H1 (cell line): ENCODE measurements around the gene SBK1. TPM values are rescaled to one million over a fixed set of nuclear protein-coding genes. Genes with fewer than 3 reads are reported as not detected.

ENCODE experiments used
- CTCF ChIA-PET: fragments of 300-600 bp; sonication (Branson Sonifier 250); formaldehyde crosslinking; loops from one replicate; lab custom pipeline; 2021; ENCODE audit not compliant: partially characterized antibody; lab: Charles Lee
- POLR2A ChIA-PET: fragments of 300-600 bp; sonication (Branson Sonifier 250); formaldehyde crosslinking; loops from one replicate; lab custom pipeline; 2021; ENCODE audit warnings: inconsistent platforms; ENCODE audit not compliant: partially characterized antibody; lab: Charles Lee
- DNase-seq, 2 experiments: peaks; one replicate each; pipeline versions ENCODE4 v3.0.0 to v3.0.0-alpha.2; 2010 to 2022; ENCODE audit warnings: low spot score in 2 of 2, low read depth in 1 of 2, mixed read lengths in 1 of 2
- FAIRE-seq: peaks from 2 replicates; lab custom pipeline; 2011; peaks lifted over from hg19 to GRCh38; lab: Jason Lieb, UNC
- H2AFZ ChIP-seq: 2 replicates; pipeline ENCODE4 v1.8.1; 2012; ENCODE audit warnings: low read length, inconsistent platforms
- H2AK5ac ChIP-seq: 2 replicates; pipeline ENCODE4 v1.6.1; 2013; ENCODE audit warnings: low read depth, low read length
- H2BK120ac ChIP-seq: replicated peaks from 2 replicates; pipeline ENCODE3; 2013; ENCODE audit warnings: low read depth, low read length, inconsistent platforms
- H2BK12ac ChIP-seq: 2 replicates; pipeline ENCODE4 v1.6.1; 2013; ENCODE audit warnings: low read depth, low read length
- H2BK15ac ChIP-seq: 2 replicates; pipeline ENCODE4 v1.6.1; 2013; ENCODE audit warnings: low read length
- H2BK20ac ChIP-seq: 2 replicates; pipeline ENCODE4 v1.6.1; 2013; ENCODE audit warnings: low read length
- H2BK5ac ChIP-seq: 2 replicates; pipeline ENCODE4 v1.6.1; 2013; ENCODE audit warnings: low read depth, low read length
- H3K14ac ChIP-seq: 2 replicates; pipeline ENCODE4 v1.6.1; 2013; ENCODE audit warnings: inconsistent platforms; ENCODE audit not compliant: insufficient read length
- H3K18ac ChIP-seq: 2 replicates; pipeline ENCODE4 v1.6.1; 2013; ENCODE audit warnings: low read length; ENCODE audit errors: extremely low read depth
- H3K23ac ChIP-seq: 2 replicates; pipeline ENCODE4 v1.6.1; 2013; ENCODE audit warnings: inconsistent platforms; ENCODE audit not compliant: insufficient read length
- H3K23me2 ChIP-seq: 2 replicates; pipeline ENCODE4 v1.6.1; 2013; ENCODE audit warnings: low read depth, low read length
- H3K27ac ChIP-seq: 2 replicates; pipeline ENCODE4 v1.6.1; 2011; ENCODE audit warnings: low read depth, low read length, inconsistent platforms
- H3K27me3 ChIP-seq, 4 experiments: replicated peaks in 1 of 4; 1 replicate in 1 of 4; 2 replicates in 3 of 4; pipeline versions ENCODE4 v1.6.1 to v1.8.1; 2011 to 2013; ENCODE audit warnings: low read length in 3 of 4, mild to moderate bottlenecking in 3 of 4, inconsistent platforms in 2 of 4, mixed read lengths in 2 of 4, moderate library complexity in 1 of 4; ENCODE audit not compliant: control insufficient read depth in 3 of 4, insufficient read depth in 3 of 4; ENCODE audit errors: extremely low read depth in 1 of 4
- H3K36me3 ChIP-seq, 4 experiments: 2 replicates each; pipeline versions ENCODE4 v1.6.1 to v1.8.1; 2011 to 2013; ENCODE audit warnings: mild to moderate bottlenecking in 4 of 4, low read length in 3 of 4, moderate library complexity in 2 of 4, control low read depth in 1 of 4, inconsistent platforms in 1 of 4; ENCODE audit not compliant: insufficient read depth in 4 of 4, control insufficient read depth in 2 of 4
- H3K4ac ChIP-seq: replicated peaks from 2 replicates; pipeline ENCODE3; 2013; ENCODE audit warnings: low read length, low read depth, mixed read lengths, inconsistent platforms; ENCODE audit not compliant: insufficient read length
- H3K4me1 ChIP-seq, 4 experiments: replicated peaks in 1 of 4; 1 replicate in 1 of 4; 2 replicates in 3 of 4; pipeline versions ENCODE4 v1.6.1 to v1.8.1; 2011 to 2013; ENCODE audit warnings: low read length in 3 of 4, inconsistent platforms in 2 of 4, mixed read lengths in 1 of 4; ENCODE audit not compliant: insufficient read depth in 4 of 4, control insufficient read depth in 3 of 4
- H3K4me2 ChIP-seq, 2 experiments: 2 replicates each; pipeline versions ENCODE4 v1.6.1 to v1.8.1; 2011 to 2013; ENCODE audit warnings: low read depth in 2 of 2, low read length in 2 of 2, control low read depth in 1 of 2, inconsistent platforms in 1 of 2, mild to moderate bottlenecking in 1 of 2; ENCODE audit not compliant: insufficient read depth in 1 of 2
- H3K4me3 ChIP-seq, 4 experiments: fragments of 200-600, 300-600 bp in 1 of 4; sonication (generic), shearing (Covaris generic), sonication (Bioruptor Twin) in 1 of 4; 2 replicates each; pipeline versions ENCODE4 v1.5.1 to v1.8.1; 2011 to 2016; ENCODE audit warnings: low read length in 4 of 4, low read depth in 3 of 4, control low read depth in 2 of 4, inconsistent platforms in 2 of 4, mild to moderate bottlenecking in 2 of 4, mixed read lengths in 1 of 4, moderate library complexity in 1 of 4; ENCODE audit not compliant: insufficient read depth in 2 of 4; ENCODE audit errors: extremely low read depth in 1 of 4
- H3K56ac ChIP-seq: replicated peaks from 2 replicates; pipeline ENCODE3; 2013; ENCODE audit warnings: low read depth, mild to moderate bottlenecking, mixed read lengths, low read length, inconsistent platforms; ENCODE audit not compliant: insufficient read length
- H3K79me1 ChIP-seq: 2 replicates; pipeline ENCODE4 v1.6.1; 2013; ENCODE audit warnings: low read depth, low read length, control low read depth
- H3K79me2 ChIP-seq, 2 experiments: 2 replicates each; pipeline versions ENCODE4 v1.6.1 to v1.8.1; 2012 to 2013; ENCODE audit warnings: low read length in 2 of 2, mild to moderate bottlenecking in 2 of 2, inconsistent platforms in 1 of 2; ENCODE audit not compliant: insufficient read depth in 2 of 2, control insufficient read depth in 1 of 2
- H3K9ac ChIP-seq, 4 experiments: replicated peaks in 1 of 4; 1 replicate in 1 of 4; 2 replicates in 3 of 4; pipeline versions ENCODE4 v1.6.1 to v1.8.1; 2011 to 2013; ENCODE audit warnings: low read depth in 3 of 4, low read length in 3 of 4, control low read depth in 2 of 4, mild to moderate bottlenecking in 2 of 4, moderate library complexity in 2 of 4, inconsistent platforms in 1 of 4; ENCODE audit errors: extremely low read depth in 1 of 4
- H3K9me3 ChIP-seq, 2 experiments: 2 replicates each; pipeline versions ENCODE4 v1.6.1 to v1.8.1; 2012 to 2013; ENCODE audit warnings: mild to moderate bottlenecking in 2 of 2, moderate library complexity in 2 of 2, control low read depth in 1 of 2, inconsistent platforms in 1 of 2, low read depth in 1 of 2, low read length in 1 of 2, mixed read lengths in 1 of 2; ENCODE audit not compliant: insufficient read depth in 2 of 2
- H4K20me1 ChIP-seq, 2 experiments: replicated peaks in 1 of 2; 2 replicates each; pipeline versions ENCODE3 to v1.8.1; 2011 to 2013; ENCODE audit warnings: inconsistent platforms in 2 of 2, low read length in 2 of 2, mild to moderate bottlenecking in 1 of 2; ENCODE audit not compliant: insufficient read depth in 2 of 2, control insufficient read depth in 1 of 2
- H4K5ac ChIP-seq: 2 replicates; pipeline ENCODE4 v1.6.1; 2013; ENCODE audit warnings: low read length, low read depth, mixed read lengths, inconsistent platforms; ENCODE audit not compliant: insufficient read length
- H4K8ac ChIP-seq: 2 replicates; pipeline ENCODE4 v1.8.0; 2013; ENCODE audit warnings: mild to moderate bottlenecking, moderate library complexity, low read length, inconsistent platforms; ENCODE audit not compliant: insufficient read depth; ENCODE audit errors: extremely low read depth
- H4K91ac ChIP-seq: replicated peaks from 2 replicates; pipeline ENCODE3; 2013; ENCODE audit warnings: low read length, mixed read lengths, inconsistent platforms; ENCODE audit not compliant: insufficient read length
- CHD2 ChIP-seq: IDR thresholded peaks from 2 replicates; pipeline ENCODE4 v1.6.1; 2012; ENCODE audit warnings: low read length, improper control_type of control experiment
- HDAC2 ChIP-seq, 2 experiments: fragments of 300-600 bp in 1 of 2; sonication (generic) in 1 of 2; IDR thresholded peaks; 2 replicates each; pipeline ENCODE4 v1.6.1; 2011 to 2012; ENCODE audit warnings: low read depth in 2 of 2, low read length in 2 of 2, mild to moderate bottlenecking in 2 of 2, moderate library complexity in 2 of 2, borderline replicate concordance in 1 of 2, inconsistent platforms in 1 of 2
- HDAC6 ChIP-seq: IDR thresholded peaks from one replicate; pipeline ENCODE4 v1.7.1; 2012; ENCODE audit warnings: low read depth, mild to moderate bottlenecking, inconsistent platforms, low read length, moderate library complexity
- KDM4A ChIP-seq: IDR thresholded peaks from one replicate; pipeline ENCODE4 v1.7.1; 2012; ENCODE audit warnings: low read depth, mild to moderate bottlenecking, moderate library complexity, low read length, inconsistent platforms; ENCODE audit not compliant: severe bottlenecking
- NRF1 ChIP-seq: IDR thresholded peaks from 2 replicates; pipeline ENCODE4 v1.6.1; 2011; ENCODE audit warnings: mild to moderate bottlenecking, low read depth, low read length, improper control_type of control experiment
- RBBP5 ChIP-seq: IDR thresholded peaks from 2 replicates; pipeline ENCODE4 v1.7.1; 2012; ENCODE audit warnings: low read depth, mild to moderate bottlenecking, inconsistent platforms, low read length, moderate library complexity, borderline replicate concordance
- RFX5 ChIP-seq: IDR thresholded peaks from 2 replicates; pipeline ENCODE4 v1.6.1; 2011; ENCODE audit warnings: low read depth, low read length, improper control_type of control experiment, borderline replicate concordance
- SP1 ChIP-seq: IDR thresholded peaks from 2 replicates; pipeline ENCODE4 v1.6.1; 2011; ENCODE audit warnings: low read depth, low read length
- SP2 ChIP-seq: IDR thresholded peaks from 2 replicates; pipeline ENCODE4 v1.6.1; 2012; ENCODE audit warnings: mild to moderate bottlenecking, low read length, inconsistent platforms
- SUZ12 ChIP-seq: fragments of 200-600 bp; sonication (generic); IDR thresholded peaks from 2 replicates; pipeline ENCODE4 v1.6.1; 2012; ENCODE audit warnings: mild to moderate bottlenecking, inconsistent platforms, low read length, moderate library complexity, mixed read lengths
- WGBS, 2 experiments: shearing (Covaris generic) in 1 of 2; methylation state at CpG; one replicate each; pipeline versions ENCODE4 v1.1.6 to v1.1.7; 2013 to 2015; ENCODE audit warnings: low lambda C conversion rate in 2 of 2, mixed read lengths in 2 of 2, inconsistent platforms in 1 of 2, low coverage in 1 of 2, missing lambda C conversion rate in 1 of 2; ENCODE audit not compliant: insufficient replicate concordance in 2 of 2, insufficient coverage in 1 of 2, insufficient read length in 1 of 2; ENCODE audit errors: extremely low coverage in 1 of 2, missing lambda C conversion rate in 1 of 2; 5-methylcytosine and 5-hydroxymethylcytosine counted together
- polyA plus RNA-seq, 7 experiments: library from polyadenylated mRNA; depleted of rRNA in 3 of 7; stranded (reverse) in 5 of 7; unstranded in 2 of 7; fragments of >200 nt in 5 of 7; fragments of 200-250 nt in 2 of 7; gene quantifications; 1 replicate in 5 of 7; 2 replicates in 1 of 7; 4 replicates in 1 of 7; pipeline versions ENCODE4 v1.2.1 to v1.2.3, GENCODE V29; 2011 to 2013; ENCODE audit warnings: missing spikeins in 2 of 7, mixed read lengths in 2 of 7
- total RNA-seq: library from RNA; stranded (reverse); fragmentation: NEBNext Ultra II Directional; extraction: Animal tissue kit (Norgen Biotek cat#: 25700); gene quantifications from 2 replicates; pipeline ENCODE4 v1.2.1, GENCODE V29; 2021

SBK1 gene
- total and polyA plus RNA-seq, 2 of the 8 experiments (the other 6 are each of a cell fraction or from before 2014, with no cell fraction given) = 18.2 to 73.9 TPM

DNA sequence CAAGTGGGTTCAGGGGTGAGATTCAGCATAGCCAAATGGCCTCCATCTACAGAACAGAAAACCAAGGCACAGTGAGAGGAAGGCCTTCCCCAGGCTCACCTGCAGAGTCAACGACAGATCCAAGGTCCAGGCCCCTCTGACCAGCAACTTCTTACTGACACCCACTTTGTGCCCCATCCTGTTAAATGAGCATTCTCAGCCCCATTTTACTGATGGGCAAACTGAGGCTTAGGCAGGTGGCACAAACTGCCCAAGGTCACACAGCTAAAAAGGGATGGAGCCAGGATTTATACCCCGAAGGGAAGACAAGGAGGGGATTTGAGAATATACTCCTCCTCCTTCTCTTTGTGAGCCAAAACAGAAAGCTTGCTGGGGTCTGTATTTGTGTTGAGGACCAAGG is 9.3 kb downstream of the SBK1 start:
- H3K79me2 ChIP-seq = peaks cover 0 to 83% of the 10 kb centered on the region in 2 experiments
- TF ChIP-seq SUZ12 (no peak), RBBP5 (no peak), SP2 (no peak), CHD2 (no peak), SP1 (no peak), KDM4A (no peak), HDAC2 (IDR thresholded peaks at IDR 0.05; ENCODE audit: borderline replicate concordance in 1 of 2, low read depth in 2 of 2, low read length in 2 of 2) (no peak), NRF1 (no peak), RFX5 (no peak), HDAC6 (no peak)
- no peak overlapping the region for H3K27ac ChIP-seq
- H2AFZ ChIP-seq = no peak overlapping the region
- peaks cover 0 to 6% (median 3%) of the 10 kb centered on the region in 4 experiments; a peak in 2 of 8 replicates for H3K36me3 ChIP-seq
- 97% methylated on average over 2 of the region's 2 CpGs; no CpG with 5 or more reads in 1 of the 2 experiments for WGBS, 2 experiments
- H3K23me2 ChIP-seq = no peaks in the 10 kb centered on the region
- peaks cover 24% of the 10 kb centered on the region for H3K79me1 ChIP-seq
- no peak overlapping the region for H3K4me3 ChIP-seq
- no peak overlapping the region for H4K91ac ChIP-seq
- CTCF ChIA-PET = interaction anchor here (1.3 to 3.2 kb wide), 2 partner anchors 10 to 20 kb away, joined by 3 to 22 read pairs; no protein-coding TSS in a partner anchor
- no peak overlapping the region for H3K9ac ChIP-seq
- peaks cover 3 to 21% (median 13%) of the 10 kb centered on the region in 4 experiments for H3K4me1 ChIP-seq
- H3K56ac ChIP-seq = no peak overlapping the region
- no peak overlapping the region for H2BK5ac ChIP-seq
- H3K23ac ChIP-seq = no peak overlapping the region
- no peak overlapping the region for H2BK20ac ChIP-seq
- no peak overlapping the region for H2BK120ac ChIP-seq
- H3K27me3 ChIP-seq = no peaks in the 10 kb centered on the region
- H4K8ac ChIP-seq = no peak overlapping the region
- POLR2A ChIA-PET = interaction anchor here (1.0 to 5.1 kb wide), 2 partner anchors 8 to 14 kb away, joined by 3 to 26 read pairs; partner anchors contain the start of gene SBK1
- H3K4me2 ChIP-seq = no peak overlapping the region
- H3K9me3 ChIP-seq = no peaks in the 10 kb centered on the region
- H4K5ac ChIP-seq = no peak overlapping the region
- no peak overlapping the region for H3K18ac ChIP-seq
- DNase-seq = no peak
- no peak overlapping the region for H3K4ac ChIP-seq
- H2BK12ac ChIP-seq = no peak overlapping the region
- H4K20me1 ChIP-seq = peaks cover 31 to 59% of the 10 kb centered on the region in 2 experiments
- no peak overlapping the region for H2BK15ac ChIP-seq
- H3K14ac ChIP-seq = no peak overlapping the region
- no peak for FAIRE-seq
- H2AK5ac ChIP-seq = no peak overlapping the region
